Tibial nerve (tissue), 4 donors: ENCODE data around the gene CDKL4.

Experiments
- EP300 ChIP-seq, 2 donors: sonication (generic); formaldehyde crosslinking; IDR thresholded peaks; one replicate each; pipeline ENCODE4 v1.6.1; 2017; ENCODE audit warnings: antibody characterized with exemption in 2 of 2, mild to moderate bottlenecking in 1 of 2
- POLR2A ChIP-seq, 2 donors: fragments of 450-650 bp; IDR thresholded peaks; one replicate each; pipeline ENCODE4 v1.6.1; 2017; ENCODE audit warnings: antibody characterized with exemption in 2 of 2, mild to moderate bottlenecking in 2 of 2, moderate library complexity in 2 of 2
- TF ChIP-seq, protein P1 (sequence below), 5 experiments: fragments of 200-600 bp in 3 of 5; fragments of 450-650 bp in 2 of 5; sonication (generic) in 3 of 5; IDR thresholded peaks; one replicate each; pipeline ENCODE4 v1.5.1; 2016 to 2019; ENCODE audit warnings: antibody characterized with exemption in 5 of 5, mild to moderate bottlenecking in 3 of 5, moderate library complexity in 2 of 5

DNA sequence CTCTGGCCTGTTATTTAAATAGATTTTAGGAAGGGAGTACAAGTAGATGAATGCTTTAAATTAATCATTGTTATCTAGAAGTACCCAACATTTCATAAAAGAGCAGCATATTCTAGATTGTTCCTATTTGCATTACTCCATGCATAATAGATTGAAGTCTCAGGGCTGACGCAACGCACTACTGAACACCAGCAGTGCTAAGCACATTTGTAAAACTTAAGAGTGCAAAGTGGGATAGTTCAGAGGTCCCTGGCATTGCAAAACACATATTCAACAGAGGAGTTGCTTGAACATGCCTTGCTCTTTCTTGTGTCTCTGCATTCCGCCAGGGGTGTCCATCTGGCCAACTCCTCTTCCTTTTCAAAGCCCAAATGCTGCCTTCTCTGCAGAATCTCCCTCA lies 22.3 kb downstream of the CDKL4 start:
- TF ChIP-seq, protein P1, sequence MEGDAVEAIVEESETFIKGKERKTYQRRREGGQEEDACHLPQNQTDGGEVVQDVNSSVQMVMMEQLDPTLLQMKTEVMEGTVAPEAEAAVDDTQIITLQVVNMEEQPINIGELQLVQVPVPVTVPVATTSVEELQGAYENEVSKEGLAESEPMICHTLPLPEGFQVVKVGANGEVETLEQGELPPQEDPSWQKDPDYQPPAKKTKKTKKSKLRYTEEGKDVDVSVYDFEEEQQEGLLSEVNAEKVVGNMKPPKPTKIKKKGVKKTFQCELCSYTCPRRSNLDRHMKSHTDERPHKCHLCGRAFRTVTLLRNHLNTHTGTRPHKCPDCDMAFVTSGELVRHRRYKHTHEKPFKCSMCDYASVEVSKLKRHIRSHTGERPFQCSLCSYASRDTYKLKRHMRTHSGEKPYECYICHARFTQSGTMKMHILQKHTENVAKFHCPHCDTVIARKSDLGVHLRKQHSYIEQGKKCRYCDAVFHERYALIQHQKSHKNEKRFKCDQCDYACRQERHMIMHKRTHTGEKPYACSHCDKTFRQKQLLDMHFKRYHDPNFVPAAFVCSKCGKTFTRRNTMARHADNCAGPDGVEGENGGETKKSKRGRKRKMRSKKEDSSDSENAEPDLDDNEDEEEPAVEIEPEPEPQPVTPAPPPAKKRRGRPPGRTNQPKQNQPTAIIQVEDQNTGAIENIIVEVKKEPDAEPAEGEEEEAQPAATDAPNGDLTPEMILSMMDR (IDR thresholded peaks at IDR 0.05) = no peak
- TF ChIP-seq EP300 (IDR thresholded peaks at IDR 0.05) (no peak), POLR2A (IDR thresholded peaks at IDR 0.05) (no peak)
